Activated CD8-positive, alpha-beta memory T cell treated with anti-CD3 and anti-CD28 coated beads for 48 hours (primary cell): Measurements from ENCODE around the gene NEMP2.

Experiments
- DNase-seq, 3 experiments: peaks; one replicate each; pipeline ENCODE4 v3.0.0-alpha.2; 2020; ENCODE audit warnings: low read depth in 2 of 3, low spot score in 2 of 3

The NEMP2 gene

DNA sequence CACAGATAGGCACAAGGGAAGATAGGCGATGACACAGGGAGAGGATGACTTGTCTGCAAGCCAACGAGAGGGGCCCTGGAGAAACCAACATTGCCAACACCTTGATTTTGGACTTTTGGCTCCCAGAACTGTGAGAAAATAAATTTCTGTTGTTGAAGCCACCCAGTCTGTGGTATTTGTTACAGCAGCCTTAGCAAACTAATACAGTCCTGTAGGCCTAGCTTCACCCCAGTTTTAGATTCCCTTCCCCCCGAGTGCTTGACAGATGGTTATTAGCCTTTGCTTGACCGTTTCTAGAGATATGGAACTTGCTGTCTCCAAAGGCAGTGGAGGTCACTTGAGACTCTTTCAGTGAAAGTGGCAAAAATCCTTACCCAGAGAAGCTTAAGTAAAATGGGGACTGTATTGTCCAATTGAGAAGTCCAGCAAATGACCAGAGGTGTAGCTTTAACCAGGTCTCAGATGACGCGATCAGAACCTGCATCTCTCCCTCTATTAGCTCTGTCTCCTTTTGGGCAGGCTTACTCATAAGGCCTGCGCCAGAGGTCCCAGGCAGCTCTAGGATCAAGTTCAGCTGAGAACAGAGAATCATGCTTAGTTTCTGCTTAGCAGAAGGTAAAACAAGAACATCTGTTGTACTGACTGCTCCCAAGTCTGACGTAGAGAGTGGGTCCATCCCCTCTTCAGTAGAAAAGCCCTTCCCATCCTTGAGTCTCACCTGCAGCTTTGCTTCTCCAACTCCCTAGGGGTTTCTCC is 76.0 kb downstream of the NEMP2 start:
- DNase-seq, result no peak

DNA sequence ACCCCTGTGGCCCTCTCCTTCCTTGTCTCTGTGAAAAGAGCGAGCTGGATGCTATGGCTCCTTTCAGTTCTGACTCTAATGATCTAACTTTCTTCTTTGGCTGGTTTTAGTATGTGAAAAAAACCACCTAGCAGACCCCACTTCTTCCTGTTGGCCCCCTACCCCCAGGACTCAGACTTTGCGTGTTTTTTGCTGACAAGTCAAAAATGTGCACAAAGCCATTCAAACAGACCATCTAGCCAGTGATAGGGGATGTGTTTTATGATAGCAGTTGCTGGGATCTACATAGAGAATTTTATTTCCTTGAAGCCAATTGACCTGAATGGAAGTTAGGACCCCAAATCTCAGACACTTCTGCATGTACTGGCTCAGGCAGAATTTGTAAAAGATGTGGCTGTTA is 77.3 kb downstream of the NEMP2 start:
- DNase-seq, result no peak

DNA sequence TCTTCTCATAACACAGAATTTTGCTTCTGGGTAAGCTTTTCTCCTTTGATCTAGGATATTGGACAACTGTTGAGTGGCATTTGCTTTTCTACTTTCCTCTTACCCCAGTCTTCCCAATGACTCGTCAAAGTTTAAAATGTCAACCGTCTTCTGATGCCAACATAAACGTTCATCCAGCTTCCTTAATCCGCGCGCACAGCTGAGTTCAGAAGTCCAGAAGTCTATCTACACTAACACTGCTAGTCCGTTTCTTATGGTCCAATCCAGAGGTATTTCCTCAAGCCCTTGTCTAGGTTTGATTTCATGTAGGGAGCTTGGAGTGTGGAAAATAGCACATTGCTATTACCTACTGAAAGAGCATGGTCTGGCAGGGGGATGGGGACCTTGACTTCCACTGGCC is 77.7 kb downstream of the NEMP2 start:
- no peak for DNase-seq

DNA sequence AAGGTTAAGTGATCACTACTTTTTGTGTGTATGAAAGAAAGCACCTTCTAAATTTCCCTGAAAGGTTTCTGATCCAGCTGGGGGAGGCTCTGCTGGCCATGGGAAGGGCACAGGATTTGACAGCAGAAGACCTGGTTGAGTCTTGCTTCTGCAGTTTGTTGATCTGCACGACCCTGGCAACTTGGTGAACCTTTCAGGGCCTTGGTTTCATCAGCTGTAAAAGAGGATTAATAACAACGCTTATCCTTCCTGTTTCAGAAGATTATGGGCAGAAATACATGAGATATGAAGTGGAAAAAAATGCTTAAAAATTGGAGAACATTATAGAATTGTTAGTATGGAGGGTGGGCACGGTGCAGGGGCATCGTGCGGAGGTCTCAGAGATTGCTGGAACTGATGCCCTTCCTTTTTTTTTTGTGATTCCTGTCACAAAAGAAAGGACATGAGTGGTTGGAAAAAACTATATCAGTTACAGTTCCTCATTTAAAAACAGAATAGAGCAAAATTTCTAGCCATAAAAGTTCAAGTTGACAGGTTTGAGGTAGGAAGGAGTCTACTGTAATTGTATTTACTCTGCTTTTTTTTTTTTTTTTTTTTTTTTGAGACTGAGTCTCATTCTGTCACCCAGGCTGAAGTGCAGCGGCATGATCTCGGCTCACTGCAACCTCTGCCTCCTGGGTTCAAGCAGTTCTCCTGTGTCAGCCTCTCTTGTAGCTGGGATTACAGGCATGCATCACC is 79.0 kb downstream of the NEMP2 start:
- DNase-seq, result no peak

DNA sequence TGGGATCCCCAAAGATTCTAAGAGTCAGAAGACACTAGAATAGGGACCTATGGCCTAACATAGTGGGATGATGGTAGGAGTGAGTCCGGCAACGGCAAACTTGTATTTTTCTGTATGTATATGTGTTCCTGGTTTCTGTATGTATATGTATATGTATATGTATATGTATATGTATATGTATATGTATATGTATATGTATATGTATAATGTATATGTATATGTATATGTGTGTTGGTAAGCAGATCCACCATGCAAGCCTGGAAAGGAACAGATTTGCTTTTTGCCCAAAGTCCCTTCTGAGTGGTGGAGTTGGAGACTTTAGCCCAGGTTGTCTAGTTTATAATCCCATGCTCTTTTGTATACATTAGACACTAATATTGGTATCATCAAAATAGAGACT is 79.7 kb downstream of the NEMP2 start:
- DNase-seq, result no peak
